ENCODE data around the gene CBLN4. TPM values are rescaled to one million over a fixed set of nuclear protein-coding genes. Genes with fewer than 3 reads are reported as not detected.

CBLN4 gene
- total RNA-seq, 2 experiments from 2014 or later: not detected

DNA sequence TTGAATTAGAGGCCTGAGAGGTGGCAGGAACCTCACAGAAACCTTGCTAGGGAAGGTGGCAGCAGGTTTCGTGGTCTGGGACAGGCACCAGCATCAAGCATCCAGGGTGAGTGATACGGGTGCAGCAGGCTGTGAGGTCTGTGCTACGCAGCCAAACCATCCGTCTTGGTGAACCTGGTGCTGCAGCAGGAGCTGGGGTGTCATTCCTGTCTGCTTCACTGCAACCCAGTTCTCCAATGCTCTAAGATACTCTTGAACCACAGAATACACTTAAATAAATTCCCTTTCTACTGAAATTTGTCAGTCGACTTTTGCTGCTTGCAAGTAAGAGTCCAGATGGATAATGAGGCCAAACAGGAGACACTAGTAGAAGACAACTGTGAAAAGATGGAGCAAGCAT, 9.7 kb upstream of the CBLN4 start:
- Histone ChIP-seq H2AFZ (ENCODE audit: low read length) (no peak overlapping the region), H3K4me2 (ENCODE audit: low read length) (no peak overlapping the region), H3K9me3 (ENCODE audit: low read length) (no peaks in the 10 kb centered on the region), H3K4me3 (ENCODE audit: low read depth, low read length, poor library complexity, severe bottlenecking) (no peak overlapping the region), H3K4me1 (ENCODE audit: insufficient read depth, low read length, poor library complexity, severe bottlenecking) (no peaks in the 10 kb centered on the region), H4K20me1 (ENCODE audit: insufficient read depth, low read length) (no peaks in the 10 kb centered on the region), H3K27ac (ENCODE audit: low read depth, low read length, poor library complexity, severe bottlenecking) (no peak overlapping the region), H3K79me2 (ENCODE audit: insufficient read depth, low read depth, low read length) (no peaks in the 10 kb centered on the region), H3K36me3 (ENCODE audit: insufficient read depth, low read length) (no peaks in the 10 kb centered on the region), H3K9me2 (ENCODE audit: insufficient read depth, low read length) (no peaks in the 10 kb centered on the region)
- TF ChIP-seq CTCF (conservative IDR thresholded peaks at IDR 0.05; ENCODE audit: low read length) (no peak), EZH2phosphoT487 (IDR thresholded peaks at IDR 0.05; ENCODE audit: borderline replicate concordance, low read depth, low read length) (no peak)
- ChIA-PET POLR2A (no interaction called here), CTCF (ENCODE audit: unreplicated experiment) (no interaction called here)
- no peak for DNase-seq (ENCODE audit: low spot score)
- no TSS peak for BruUV-seq (replicated peaks)
- intact Hi-C loops (cut with micrococcal nuclease; ENCODE audit: unreplicated experiment): no loop called here

- CTCF ChIA-PET (ENCODE audit: unreplicated experiment): no interaction called here
- Histone ChIP-seq H3K4me3 (ENCODE audit: low read depth, low read length, poor library complexity, severe bottlenecking) (no peak overlapping the region), H3K4me1 (ENCODE audit: insufficient read depth, low read length, poor library complexity, severe bottlenecking) (no peaks in the 10 kb centered on the region), H3K79me2 (ENCODE audit: insufficient read depth, low read depth, low read length) (no peaks in the 10 kb centered on the region), H3K9me3 (ENCODE audit: low read length) (no peaks in the 10 kb centered on the region), H4K20me1 (ENCODE audit: insufficient read depth, low read length) (no peaks in the 10 kb centered on the region), H3K36me3 (ENCODE audit: insufficient read depth, low read length) (no peaks in the 10 kb centered on the region), H3K27ac (ENCODE audit: low read depth, low read length, poor library complexity, severe bottlenecking) (no peak overlapping the region), H3K9me2 (ENCODE audit: insufficient read depth, low read length) (no peaks in the 10 kb centered on the region), H3K4me2 (ENCODE audit: low read length) (no peak overlapping the region), H2AFZ (ENCODE audit: low read length) (no peak overlapping the region)
- no peak for DNase-seq (ENCODE audit: low spot score)
- TF ChIP-seq EZH2phosphoT487 (IDR thresholded peaks at IDR 0.05; ENCODE audit: borderline replicate concordance, low read depth, low read length): no peak
- TF ChIP-seq CTCF (conservative IDR thresholded peaks at IDR 0.05; ENCODE audit: low read length): no peak
- no TSS peak for BruUV-seq (replicated peaks)
- intact Hi-C loops (cut with micrococcal nuclease; ENCODE audit: unreplicated experiment): no loop called here
- POLR2A ChIA-PET: no interaction called here
Observed at GRCh38 chr20:56014151-56014550, 8.8 kb upstream of the CBLN4 start.

GRCh38 chr20:56004611-56005388, 519 bp downstream of the CBLN4 start:
- CTCF ChIA-PET (ENCODE audit: unreplicated experiment): no interaction called here

More at GRCh38 chr20:56004611-56005388, 519 bp downstream of the CBLN4 start:
- POLR2A ChIA-PET: no interaction called here
- Histone ChIP-seq H4K20me1 (ENCODE audit: insufficient read depth, low read length) (no peaks in the 10 kb centered on the region), H3K9me3 (ENCODE audit: low read length) (no peaks in the 10 kb centered on the region), H3K9me2 (ENCODE audit: insufficient read depth, low read length) (no peaks in the 10 kb centered on the region), H3K27ac (ENCODE audit: low read depth, low read length, poor library complexity, severe bottlenecking) (no peak overlapping the region), H3K4me1 (ENCODE audit: insufficient read depth, low read length, poor library complexity, severe bottlenecking) (no peaks in the 10 kb centered on the region), H2AFZ (ENCODE audit: low read length) (no peak overlapping the region), H3K4me2 (ENCODE audit: low read length) (no peak overlapping the region), H3K36me3 (ENCODE audit: insufficient read depth, low read length) (no peaks in the 10 kb centered on the region), H3K4me3 (ENCODE audit: low read depth, low read length, poor library complexity, severe bottlenecking) (no peak overlapping the region), H3K79me2 (ENCODE audit: insufficient read depth, low read depth, low read length) (no peaks in the 10 kb centered on the region)
- BruUV-seq (replicated peaks): no TSS peak
- intact Hi-C loops (cut with micrococcal nuclease; ENCODE audit: unreplicated experiment): no loop called here
- no peak for DNase-seq (ENCODE audit: low spot score)
- no peak for TF ChIP-seq CTCF (conservative IDR thresholded peaks at IDR 0.05; ENCODE audit: low read length)
- TF ChIP-seq EZH2phosphoT487 (IDR thresholded peaks at IDR 0.05; ENCODE audit: borderline replicate concordance, low read depth, low read length): no peak

All from OCI-LY7 (cell line).